ENCODE results near the gene RLF.

The RLF gene

DNA sequence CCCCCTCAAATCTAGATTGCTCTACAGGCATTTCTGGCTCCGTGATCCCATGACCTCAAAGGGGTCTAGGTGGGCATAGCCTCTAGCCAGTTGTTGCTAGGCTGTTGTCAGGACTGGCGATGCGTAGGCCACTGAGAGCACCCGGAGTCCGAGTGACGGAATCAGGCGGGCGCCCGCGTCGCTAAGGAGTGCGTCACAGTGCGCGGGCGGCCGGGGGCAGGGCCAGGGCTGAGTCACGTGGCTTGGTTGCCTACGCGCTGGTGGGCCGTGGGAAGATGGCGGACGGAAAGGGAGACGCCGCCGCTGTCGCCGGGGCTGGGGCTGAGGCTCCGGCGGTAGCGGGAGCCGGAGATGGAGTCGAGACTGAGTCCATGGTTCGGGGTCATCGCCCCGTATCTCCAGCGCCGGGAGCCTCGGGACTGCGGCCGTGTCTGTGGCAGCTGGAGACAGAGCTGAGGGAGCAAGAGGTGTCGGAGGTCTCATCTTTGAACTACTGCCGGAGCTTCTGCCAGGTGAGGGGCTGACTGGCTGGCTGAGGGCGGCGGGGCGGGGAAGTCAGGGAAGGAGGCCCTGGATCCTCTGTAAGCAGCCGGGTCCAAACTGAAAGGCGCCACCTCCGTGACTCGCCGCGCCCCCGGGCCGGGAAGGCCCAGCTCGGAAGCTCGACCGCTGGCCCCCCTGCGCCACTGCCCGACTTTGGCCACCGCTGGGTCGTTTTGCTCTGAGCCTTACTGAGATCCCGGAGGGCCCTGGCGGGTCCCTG, at the start of gene RLF:
TSS of gene RLF (plus strand) at position 263 of the 763 bp plus-strand sequence. CDS start at position 276, 13 bp downstream.
- peak; percentile 61 for DNase-seq (ENCODE audit: low read depth)

DNA sequence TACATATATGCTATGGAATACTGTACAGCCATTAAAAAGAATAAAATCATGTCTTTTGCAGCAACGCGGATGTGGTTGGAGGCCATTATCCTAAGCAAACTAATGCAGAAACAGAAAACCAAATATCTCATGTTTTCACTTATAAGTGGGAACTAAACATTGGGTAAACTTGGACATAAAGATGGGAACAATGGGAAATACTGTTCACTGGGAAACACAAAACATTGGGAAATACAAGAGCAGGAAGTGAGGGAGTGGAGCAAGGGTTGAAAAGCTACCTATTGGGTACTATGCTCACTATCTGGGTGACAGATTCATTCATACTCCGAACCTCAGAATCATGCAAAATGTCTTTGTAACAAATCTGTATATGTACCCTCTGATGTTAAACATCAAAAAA, 46.8 kb upstream of the RLF start:
- no peak for DNase-seq (ENCODE audit: low read depth)

- no peak for DNase-seq (ENCODE audit: low read depth)
Measured at GRCh38 chr1:40120128-40120527, 41.1 kb upstream of the RLF start.

GRCh38 chr1:40122855-40123254, 38.3 kb upstream of the RLF start:
- DNase-seq (ENCODE audit: low read depth), result no peak

GRCh38 chr1:40130892-40131291, 30.3 kb upstream of the RLF start:
- DNase-seq (ENCODE audit: low read depth), result no peak

- no peak for DNase-seq (ENCODE audit: low read depth)
Measured at GRCh38 chr1:40132383-40133311, 28.5 kb upstream of the RLF start.

GRCh38 chr1:40133312-40133665, 27.9 kb upstream of the RLF start:
- DNase-seq (ENCODE audit: low read depth), result no peak

DNA sequence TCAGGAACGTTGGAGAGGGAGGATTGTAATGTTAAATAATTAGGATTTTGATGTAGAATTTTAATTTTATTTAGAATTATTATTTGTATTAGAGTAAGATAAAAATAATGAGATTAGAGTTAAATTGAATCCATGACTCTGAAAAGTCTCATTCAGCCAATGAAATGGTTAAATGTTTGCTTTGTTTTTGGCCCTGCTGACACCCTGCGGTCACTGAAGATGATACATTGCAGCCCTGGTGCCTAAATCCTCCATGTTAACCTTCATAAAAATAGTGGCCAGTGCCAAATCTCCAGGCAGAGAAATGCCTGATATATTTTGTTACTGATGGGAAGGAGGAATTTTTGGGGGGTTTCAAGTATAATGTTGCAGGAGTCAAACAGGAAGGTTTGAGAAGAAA, 27.3 kb upstream of the RLF start:
- DNase-seq (ENCODE audit: low read depth), result no peak

DNA sequence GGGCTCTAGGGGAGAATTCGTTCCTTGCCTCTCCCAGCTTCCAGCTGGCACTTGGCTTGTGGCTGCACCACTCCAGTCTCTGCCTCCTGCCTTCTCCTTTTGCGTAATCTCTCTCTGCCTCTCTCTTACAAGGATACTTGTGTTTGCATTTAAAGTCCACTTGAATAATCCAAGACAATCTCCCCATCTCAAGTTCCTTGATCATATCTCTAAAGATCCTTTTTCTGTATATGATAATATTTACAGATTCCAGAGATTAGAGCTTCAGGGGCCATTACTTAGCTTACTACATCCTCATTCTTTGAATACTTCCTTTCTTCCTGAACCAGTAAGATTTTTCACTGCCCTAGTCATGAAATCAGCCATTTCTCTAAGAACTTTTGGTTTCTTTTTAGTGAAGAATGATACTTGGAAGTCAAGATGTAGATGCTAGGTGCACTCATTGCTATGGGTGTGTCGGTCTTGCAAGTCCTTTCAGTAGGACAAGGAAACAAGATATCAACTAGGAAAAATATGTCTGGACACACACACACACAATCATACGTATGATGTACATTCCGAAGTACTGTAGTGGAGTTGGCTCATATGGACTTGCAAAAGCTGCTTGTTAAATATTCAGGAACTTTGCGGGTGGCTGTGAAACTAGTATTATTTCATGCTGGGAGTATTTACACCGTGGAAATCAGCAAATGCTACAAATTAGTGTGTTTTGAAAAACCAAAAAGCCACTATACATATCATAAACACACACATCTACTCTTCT, 20.8 kb upstream of the RLF start:
- DNase-seq (ENCODE audit: low read depth), result no peak

GRCh38 chr1:40141878-40142535, 19.2 kb upstream of the RLF start:
- DNase-seq (ENCODE audit: low read depth), result no peak

GRCh38 chr1:40143891-40144575, 17.2 kb upstream of the RLF start:
- no peak for DNase-seq (ENCODE audit: low read depth)

DNA sequence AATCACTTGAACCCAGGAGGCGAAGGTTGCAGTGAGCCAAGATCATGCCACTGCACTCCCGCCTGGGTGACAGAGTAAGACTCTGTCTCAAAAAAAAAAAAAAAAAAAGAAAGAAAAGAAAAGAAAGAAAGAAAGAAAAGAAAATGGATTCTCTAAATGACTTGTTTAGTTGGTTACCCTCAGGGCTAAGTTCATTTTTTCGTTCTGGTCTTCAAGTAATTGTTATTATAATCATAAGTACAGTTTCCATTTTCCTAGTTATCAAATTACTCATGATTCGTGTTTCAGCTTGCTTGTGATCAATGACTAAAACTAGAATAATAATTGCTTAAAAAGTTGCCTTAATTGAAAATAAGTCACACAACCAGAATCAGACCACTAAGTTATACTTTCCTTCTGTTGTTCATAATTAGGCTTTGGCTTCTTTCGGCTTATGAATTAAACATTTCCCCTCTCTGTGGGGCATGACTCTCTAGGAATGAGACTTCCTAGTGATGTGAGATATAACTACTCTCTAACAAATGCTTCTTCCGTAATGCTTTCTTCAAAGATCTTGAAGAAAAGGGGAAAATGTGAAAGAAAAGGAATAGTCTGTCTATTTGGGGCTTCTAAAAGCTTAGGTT, 9.6 kb upstream of the RLF start:
- no peak for DNase-seq (ENCODE audit: low read depth)

GRCh38 chr1:40153073-40153770, 8.0 kb upstream of the RLF start:
- no peak for DNase-seq (ENCODE audit: low read depth)

DNA sequence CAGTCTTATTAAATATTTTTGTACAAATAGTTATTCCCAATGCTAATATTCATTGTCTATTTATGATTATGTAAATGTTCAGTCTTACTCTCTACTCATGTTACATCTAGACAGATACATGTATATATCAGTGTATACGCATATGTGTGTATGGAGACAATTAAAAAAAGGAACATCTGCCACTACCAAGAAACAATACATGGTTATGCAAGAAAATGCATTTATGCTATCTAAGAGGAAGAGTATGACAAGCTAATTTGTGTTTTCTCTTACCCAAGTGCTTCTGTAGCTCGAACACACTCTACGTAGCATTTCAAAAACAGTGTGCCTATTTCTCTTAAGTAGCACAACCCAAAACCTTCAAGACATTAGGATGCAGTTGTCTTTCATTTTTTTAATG, 6.1 kb upstream of the RLF start:
- no peak for DNase-seq (ENCODE audit: low read depth)

DNA sequence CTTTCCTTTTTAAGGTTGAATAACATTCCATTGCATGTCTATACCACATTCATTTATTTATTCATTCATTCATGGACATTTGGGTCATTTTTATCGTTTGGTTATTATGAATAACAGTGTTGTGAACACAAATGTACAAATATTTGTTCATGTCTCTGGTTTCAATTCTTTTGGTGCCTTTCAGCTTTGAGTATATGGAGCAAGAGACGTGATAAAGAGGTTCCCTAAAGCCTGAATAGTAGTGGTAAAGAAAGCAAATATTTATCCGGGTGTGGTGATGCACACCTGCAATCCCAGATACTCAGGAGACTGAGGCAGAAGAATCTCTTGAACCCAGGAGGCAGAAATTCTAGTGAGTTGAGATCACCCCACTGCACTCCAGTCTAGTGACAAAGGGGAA, 5.3 kb upstream of the RLF start:
- DNase-seq (ENCODE audit: low read depth), result no peak

DNA sequence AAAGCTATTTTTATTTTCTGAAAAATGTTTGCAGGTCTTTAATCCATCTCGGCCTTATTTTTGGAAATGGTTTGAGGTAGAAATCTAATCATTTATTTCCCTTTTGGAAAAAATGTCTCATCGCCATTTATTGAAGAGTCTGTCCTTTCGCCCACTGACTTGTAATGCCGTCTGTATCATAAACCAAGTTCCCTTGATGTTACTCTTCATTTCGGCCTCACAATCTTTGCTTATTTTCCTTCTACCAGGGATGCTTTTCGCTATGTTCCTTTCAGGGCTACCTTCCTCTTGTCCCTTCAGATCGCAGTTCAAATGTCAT, 422 bp upstream of the RLF start:
- DNase-seq (ENCODE audit: low read depth), result no peak

GRCh38 chr1:40161888-40162397, 756 bp downstream of the RLF start:
- DNase-seq (ENCODE audit: low read depth), result no peak

GRCh38 chr1:40162753-40163441, 1.7 kb downstream of the RLF start:
- DNase-seq (ENCODE audit: low read depth), result no peak

DNA sequence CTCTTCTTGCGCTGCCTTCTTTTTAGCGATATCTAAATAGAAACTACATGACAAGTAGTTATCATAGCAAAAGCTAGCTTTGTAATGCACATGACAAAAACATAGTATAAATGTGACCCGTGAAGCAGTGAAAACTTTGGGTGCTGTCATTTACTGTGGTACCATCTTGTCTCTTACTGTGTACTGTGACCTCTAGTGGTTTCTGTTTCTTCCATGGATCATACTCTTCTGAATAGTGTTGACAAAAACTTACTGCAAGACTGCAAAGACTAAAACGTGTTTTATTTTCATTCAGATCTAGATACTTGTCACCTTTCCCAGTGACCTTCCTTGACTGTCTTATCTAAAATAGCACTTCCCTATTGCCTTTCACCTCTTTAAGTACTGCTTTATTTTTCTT, 6.1 kb downstream of the RLF start:
- no peak for DNase-seq (ENCODE audit: low read depth)

DNA sequence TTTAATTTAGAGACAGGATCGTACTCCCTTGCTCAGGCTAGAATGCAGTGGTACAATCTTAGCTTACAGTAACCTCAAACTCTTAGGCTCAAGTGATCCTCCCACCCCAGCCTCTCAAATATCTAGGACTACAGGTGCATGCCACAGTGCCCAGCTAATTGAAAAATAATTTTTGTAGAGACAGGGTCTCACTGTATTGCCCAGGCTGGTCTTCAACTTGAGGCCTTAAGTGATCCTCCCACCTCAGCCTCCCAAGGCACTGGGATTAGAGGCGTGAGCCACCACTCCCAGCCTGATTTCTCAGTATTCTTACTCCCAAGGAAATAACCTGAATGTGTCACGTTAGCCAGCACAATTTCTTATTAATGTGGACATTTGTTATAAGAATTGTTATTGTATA, 9.8 kb downstream of the RLF start:
- DNase-seq (ENCODE audit: low read depth), result no peak

Measured in GM04503 (cell line).